Measurements from ENCODE around the gene TBCEL. TPM values are rescaled to one million over a fixed set of nuclear protein-coding genes. Genes with fewer than 3 reads are reported as not detected.

The TBCEL gene
- total RNA-seq, 4 donors from 2014 or later = 17.1 to 24.7 (median 20.6) TPM

GRCh38 chr11:121134741-121135312, 110.9 kb downstream of the TBCEL start:
- no peak overlapping the region for H3K4me3 ChIP-seq
- no peak for TF ChIP-seq CTCF (IDR thresholded peaks at IDR 0.05)
- no peak for DNase-seq (ENCODE audit: low spot score in 2 of 2)
- WGBS, 2 donors = 72 to 86% methylated on average over 10 of the region's 10 CpGs
- H3K27ac ChIP-seq = no peak overlapping the region
- peaks cover 0 to 16% (median 0%) of the 10 kb centered on the region in 3 donors for H3K36me3 ChIP-seq
- H3K27me3 ChIP-seq = no peaks in the 10 kb centered on the region
- H3K4me1 ChIP-seq = no peaks in the 10 kb centered on the region
- H3K9me3 ChIP-seq = no peaks in the 10 kb centered on the region

- no peak for DNase-seq (ENCODE audit: low spot score in 2 of 2)
- H3K9me3 ChIP-seq = no peaks in the 10 kb centered on the region
- no peak overlapping the region for H3K4me3 ChIP-seq
- H3K27me3 ChIP-seq = no peaks in the 10 kb centered on the region
- no peaks in the 10 kb centered on the region for H3K4me1 ChIP-seq
- no peak for TF ChIP-seq CTCF (IDR thresholded peaks at IDR 0.05)
- no peak for TF ChIP-seq EP300 (IDR thresholded peaks at IDR 0.05)
- TF ChIP-seq POLR2A (IDR thresholded peaks at IDR 0.05) = no peak
- H3K36me3 ChIP-seq = peaks cover 0 to 10% (median 0%) of the 10 kb centered on the region in 3 donors
- no peak overlapping the region for H3K27ac ChIP-seq
- 93 to 98% methylated on average over 11 of the region's 11 CpGs for WGBS, 2 donors
Observed at GRCh38 chr11:121137005-121137404, 113.1 kb downstream of the TBCEL start.

- DNase-seq (ENCODE audit: low spot score in 2 of 2) = no peak
- H3K9me3 ChIP-seq = no peaks in the 10 kb centered on the region
- H3K27me3 ChIP-seq = no peaks in the 10 kb centered on the region
- H3K36me3 ChIP-seq = peaks cover 0 to 15% (median 0%) of the 10 kb centered on the region in 3 donors
- TF ChIP-seq POLR2A (IDR thresholded peaks at IDR 0.05) (no peak), EP300 (IDR thresholded peaks at IDR 0.05) (no peak), CTCF (IDR thresholded peaks at IDR 0.05) (no peak)
- H3K4me3 ChIP-seq = no peak overlapping the region
- 79 to 89% methylated on average over 5 of the region's 5 CpGs for WGBS, 2 donors
- no peak overlapping the region for H3K27ac ChIP-seq
- no peaks in the 10 kb centered on the region for H3K4me1 ChIP-seq
Observed at GRCh38 chr11:121138259-121138658, 114.4 kb downstream of the TBCEL start.

- H3K27ac ChIP-seq = no peak overlapping the region
- H3K27me3 ChIP-seq = no peaks in the 10 kb centered on the region
- H3K4me1 ChIP-seq = no peaks in the 10 kb centered on the region
- TF ChIP-seq CTCF (IDR thresholded peaks at IDR 0.05) = no peak
- no peak for TF ChIP-seq POLR2A (IDR thresholded peaks at IDR 0.05)
- TF ChIP-seq EP300 (IDR thresholded peaks at IDR 0.05) = no peak
- WGBS, 2 donors = 51 to 71% methylated on average over 8 of the region's 8 CpGs
- no peak for DNase-seq (ENCODE audit: low spot score in 2 of 2)
- H3K36me3 ChIP-seq = peaks cover 0 to 16% (median 0%) of the 10 kb centered on the region in 3 donors
- H3K4me3 ChIP-seq = no peak overlapping the region
- no peaks in the 10 kb centered on the region for H3K9me3 ChIP-seq
Observed at GRCh38 chr11:121140369-121140768, 116.5 kb downstream of the TBCEL start.

Other genes starting within 250 kb of the TBCEL start
- gene TECTA, start 77.1 kb downstream of the TBCEL start, total RNA-seq = 1 to 10 TPM in 3 of 4 donors, under 1 TPM in 1; 0.87 to 3.1 (median 2.0) TPM